GM18526 (cell line): ENCODE data around the gene SPHK1.

Experiments used
- POLR2A ChIP-seq: IDR thresholded peaks from 3 replicates; pipeline ENCODE4 v1.6.1; 2011; ENCODE audit not compliant: insufficient read length; ENCODE audit errors: extremely low read depth

The SPHK1 gene

DNA sequence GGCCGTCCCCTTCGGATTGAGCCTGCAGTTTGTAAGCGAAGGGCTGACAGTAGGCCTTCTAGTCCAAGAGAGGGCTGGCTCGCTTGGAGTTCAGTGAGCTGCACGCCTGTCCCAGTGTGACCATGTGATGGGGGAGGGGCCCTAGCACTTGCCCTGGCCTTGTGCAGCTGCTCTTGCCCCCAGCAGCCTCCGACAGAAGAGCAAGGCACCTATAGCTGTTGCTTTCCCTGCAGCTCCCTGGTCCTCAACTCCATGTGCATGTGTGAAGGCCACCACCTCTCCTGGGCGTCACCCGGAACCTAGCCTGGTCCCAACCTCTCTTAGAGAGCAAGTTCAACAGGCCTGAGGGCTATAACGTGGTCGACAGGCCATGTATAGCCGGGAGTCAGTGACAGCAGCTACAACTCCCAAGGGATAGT, 5.6 kb downstream of the SPHK1 start:
- no peak for TF ChIP-seq POLR2A

DNA sequence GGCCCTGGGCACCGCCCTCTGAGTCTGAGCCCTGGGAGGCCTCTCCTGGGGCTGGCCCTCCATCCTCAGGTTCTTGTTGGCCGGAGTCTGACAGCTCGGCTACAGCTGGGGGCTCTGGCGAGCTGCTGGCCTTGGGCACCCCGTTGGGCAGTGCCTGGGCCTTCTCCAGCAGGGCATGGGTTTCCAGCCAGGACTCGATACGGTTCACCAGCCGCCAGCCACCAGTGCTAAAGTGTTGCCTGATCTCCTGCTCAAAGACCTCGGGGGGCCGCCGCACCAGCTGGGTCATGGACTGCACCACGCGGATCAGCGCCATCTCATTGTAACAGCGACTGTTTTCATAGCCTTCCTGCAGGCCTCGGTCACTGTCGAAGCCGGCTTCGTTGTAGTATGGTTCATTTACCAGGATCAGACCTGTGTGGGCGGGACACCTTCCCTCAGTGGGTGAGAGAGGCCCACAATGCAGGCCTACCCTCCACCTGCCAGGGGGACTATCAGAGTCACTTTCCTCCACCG, 6.8 kb downstream of the SPHK1 start:
- no peak for TF ChIP-seq POLR2A

DNA sequence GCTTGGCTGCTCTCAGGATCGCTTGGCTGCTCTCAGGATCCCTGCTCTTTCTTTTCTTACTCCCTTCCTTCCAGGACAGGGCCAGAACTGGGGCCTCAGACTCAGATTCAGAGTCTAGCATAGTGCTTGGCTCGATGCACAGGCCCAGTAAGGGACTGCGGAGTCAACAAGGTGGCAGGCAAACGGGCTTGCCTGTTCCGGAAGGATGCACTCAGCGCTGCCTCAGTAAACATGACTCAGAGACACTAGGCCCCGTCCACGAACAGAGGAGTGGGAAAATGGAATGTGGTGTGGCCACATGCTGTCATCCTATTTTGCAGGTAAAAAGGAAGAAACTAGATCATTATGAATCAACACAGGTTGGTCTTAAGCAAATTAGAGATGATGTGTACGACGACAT, 9.8 kb downstream of the SPHK1 start:
- no peak for TF ChIP-seq POLR2A

DNA sequence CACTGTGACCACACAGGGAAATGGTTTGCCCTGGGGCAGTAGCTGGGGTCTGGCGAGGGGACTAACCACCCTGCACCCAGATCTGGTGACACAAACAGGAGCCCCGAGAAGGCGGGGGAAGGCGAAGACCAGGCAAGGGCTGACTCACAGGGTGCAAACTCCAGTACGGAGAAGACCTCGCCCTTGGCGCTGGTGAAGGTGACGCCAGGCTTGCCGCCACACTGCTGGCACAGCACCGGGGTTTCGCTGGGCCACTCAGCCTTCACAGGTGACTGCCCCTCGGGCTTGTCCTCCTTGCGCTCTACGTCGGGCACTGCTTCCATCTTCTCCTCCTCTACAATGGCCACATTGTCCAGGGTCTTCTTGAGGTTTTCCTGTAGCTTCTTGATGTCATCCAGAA, 11.6 kb downstream of the SPHK1 start:
- no peak for TF ChIP-seq POLR2A

DNA sequence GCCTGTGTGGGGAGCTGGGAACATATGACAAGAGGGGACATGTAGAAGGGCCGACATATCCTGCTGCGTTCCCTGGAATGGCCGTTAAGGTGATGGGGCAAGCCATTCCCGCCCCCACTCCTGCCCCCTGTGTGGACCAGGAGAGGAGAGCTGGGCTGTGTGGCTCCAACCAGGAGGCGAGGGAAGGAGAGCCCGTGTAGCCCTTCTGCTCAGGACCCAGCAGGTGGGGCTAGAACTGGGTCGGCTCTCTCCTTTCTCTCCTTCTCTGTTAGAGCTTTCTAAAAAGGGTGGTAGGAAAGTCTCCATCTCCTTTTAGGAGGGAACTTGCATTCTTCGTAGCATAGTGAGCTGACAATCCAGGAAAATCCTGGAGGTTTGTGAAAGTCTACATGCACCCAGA, 12.8 kb downstream of the SPHK1 start:
- TF ChIP-seq POLR2A: no peak

DNA sequence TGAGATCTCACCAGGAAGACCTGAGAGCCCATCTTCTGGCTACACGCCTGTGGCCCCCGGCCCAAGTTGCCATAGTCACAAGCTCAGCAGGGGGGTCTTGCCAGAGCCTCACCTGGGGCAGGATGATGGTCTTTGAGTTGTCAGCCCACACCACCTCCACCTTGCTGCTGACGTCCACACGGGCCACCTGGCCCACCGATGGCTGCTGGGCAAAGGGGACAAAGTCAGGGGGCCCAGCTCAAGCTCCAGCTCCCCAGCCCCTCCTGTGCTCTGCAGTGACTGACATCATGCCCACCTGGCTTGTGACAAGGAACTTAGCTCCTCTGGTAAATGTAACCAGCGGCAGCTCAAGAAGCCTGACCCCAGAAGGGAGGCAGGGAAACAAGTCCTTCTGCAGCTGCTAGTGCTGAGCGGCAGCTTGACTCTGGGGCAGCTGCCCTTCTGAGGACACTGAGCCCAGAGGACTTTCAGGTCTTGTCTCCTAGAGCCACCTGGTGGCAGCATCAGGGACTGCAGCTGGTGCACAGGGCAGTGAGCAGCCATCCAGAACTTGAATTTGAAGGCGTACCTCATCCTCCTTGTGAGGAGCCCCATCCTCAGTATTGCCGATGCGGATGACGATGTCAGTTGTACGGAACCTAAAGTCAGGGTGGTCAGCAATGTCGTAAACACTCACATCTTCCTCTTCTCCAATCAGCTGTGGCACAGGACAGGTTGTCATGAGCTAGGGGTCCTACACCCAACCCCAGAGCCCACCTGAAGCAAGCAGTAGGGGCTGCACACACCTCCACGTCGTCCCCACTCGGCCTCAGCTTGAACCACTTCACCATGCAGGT, 13.5 kb downstream of the SPHK1 start:
- TF ChIP-seq POLR2A: no peak

DNA sequence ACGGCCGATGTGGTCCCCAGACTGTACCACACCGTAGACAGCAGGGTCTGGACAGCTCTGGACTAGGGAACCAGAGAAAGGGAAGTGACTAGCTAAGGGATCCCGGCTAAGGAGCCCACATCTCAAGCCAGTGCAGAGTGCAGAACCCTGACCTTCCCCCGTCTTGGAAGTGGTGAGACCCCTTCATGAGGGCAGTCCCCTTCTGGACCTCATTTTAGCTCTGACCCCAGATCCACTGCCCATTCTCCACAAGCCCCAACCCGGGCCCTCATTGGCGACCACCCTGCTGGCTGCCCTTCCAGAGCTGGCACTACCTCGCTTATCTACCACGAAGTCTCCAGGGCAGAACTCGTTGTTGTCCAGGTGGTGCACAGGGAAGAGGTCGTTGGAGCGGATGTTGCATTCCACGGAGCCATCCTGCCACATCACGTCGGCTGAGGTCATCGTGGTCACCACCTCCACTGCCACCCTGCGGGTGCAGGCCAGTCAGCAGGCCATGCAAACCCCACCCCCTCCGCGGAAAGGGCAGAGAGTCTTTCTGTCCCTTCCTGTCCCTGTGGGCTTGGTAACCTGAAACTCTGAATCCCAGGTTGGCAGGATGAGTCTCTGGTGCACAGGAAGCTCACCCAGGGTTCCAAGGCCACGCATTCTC, 14.2 kb downstream of the SPHK1 start:
- no peak for TF ChIP-seq POLR2A

DNA sequence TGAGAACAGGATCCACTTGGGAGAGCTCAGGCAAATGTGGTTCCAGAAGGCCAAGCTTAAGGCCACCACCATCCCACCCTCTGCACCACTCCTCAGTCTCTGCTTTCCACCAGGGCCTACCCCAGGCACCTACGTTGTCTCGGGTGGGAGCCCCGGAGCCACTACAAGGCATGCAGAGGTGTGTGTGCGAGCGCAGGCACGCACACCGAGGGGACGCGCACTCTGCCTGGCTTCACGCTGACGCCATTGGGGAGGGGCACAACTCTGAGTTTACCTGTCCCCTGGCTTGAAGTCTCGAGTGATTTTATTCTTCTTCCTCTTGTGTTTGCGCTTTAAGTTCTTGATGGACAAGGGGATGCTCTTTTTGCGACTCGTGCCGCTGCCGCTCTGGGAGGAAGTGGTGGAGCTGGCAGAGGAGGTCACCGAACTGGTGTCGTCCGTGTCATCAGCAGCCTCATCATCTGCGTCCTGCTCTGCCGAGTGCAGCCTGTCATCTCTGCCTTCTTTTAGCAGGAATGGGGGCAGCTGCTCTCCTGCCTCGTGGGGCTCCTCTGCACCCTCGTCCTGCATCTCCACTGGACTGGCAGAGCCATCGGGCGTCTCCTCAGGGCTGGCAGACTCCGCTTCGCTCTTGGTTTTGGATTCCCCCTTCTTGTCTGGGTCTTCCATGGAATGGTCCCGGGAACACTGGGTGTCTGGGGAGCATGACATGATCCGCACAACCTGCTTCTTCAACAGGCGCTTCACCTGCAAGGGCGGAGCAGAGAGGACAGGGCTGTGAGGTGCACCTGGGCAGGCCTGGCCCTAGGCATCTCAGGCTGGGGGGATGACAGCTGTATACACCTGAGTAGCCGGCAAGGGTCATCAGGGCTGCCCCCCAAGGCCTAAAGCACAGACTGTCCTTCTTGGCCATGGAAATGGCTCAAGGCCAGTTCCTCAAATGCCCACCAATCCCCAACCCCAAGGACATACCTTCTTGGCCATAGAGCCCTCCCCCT, 15.1 kb downstream of the SPHK1 start:
- no peak for TF ChIP-seq POLR2A

DNA sequence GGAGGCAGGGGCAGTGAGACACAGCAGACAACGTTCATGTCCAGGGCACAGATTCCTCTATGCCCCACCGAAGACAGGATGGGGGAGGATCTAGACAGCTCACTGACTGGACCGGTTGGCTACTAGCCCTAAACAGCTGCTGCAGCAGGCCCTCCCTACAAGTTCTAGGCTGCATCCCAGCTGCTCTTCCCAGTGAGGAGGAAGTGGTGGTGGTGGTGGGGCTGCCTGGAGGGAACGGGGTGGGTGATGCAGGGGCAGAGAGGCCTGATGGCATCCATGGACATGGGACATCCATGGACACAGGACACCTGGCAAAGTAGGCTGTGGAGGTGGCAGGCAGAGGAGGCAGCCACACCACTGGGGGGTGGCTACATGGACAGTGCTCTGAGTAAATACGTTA, 18.3 kb downstream of the SPHK1 start:
- TF ChIP-seq POLR2A: no peak

DNA sequence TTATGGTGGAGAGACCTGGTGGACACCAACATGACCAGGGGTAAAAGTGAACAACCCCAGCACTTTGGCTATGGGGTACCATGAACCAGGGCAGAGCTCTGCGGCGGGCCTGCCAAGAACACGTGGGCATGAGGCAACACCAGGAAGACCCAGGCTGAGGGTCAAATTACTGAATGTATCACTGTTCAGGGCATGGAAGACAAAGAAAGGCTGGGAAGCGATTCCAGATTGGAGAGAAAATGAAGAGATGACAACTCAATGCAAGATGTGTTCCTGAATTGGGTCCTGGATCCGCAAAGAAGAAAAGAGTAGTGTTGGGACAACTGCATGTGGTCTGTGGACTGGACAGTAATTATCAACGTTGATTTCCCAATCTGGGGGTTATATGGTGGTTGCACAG, 19.8 kb downstream of the SPHK1 start:
- no peak for TF ChIP-seq POLR2A

DNA sequence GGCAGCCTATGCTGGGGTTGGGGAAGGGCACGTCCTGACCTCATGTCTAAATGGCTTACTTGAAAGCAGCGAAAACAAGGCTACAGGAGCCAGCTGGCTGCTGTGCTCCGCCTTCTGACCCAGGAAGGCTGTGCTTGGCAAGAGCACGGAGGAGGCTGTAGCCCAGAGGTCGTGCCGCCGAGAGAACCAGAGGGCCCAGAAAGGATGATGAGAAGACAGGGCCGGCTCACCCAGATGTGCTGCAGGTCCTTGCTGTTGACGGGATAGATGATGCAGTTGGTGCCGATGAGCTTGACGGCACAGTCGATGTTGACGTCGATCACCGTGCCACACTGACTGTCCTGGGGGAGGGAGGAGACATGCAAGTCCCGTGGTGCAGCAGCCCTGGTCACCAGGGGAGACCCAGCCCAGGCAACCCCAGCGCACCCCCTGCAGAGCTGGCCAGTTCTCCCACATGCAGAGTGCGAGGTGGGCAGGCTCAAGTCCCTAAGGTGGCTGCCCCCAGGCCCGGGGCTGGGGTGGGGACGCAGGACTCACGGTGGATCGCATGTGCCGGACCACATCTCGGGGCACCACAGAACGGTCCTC, 20.7 kb downstream of the SPHK1 start:
- no peak for TF ChIP-seq POLR2A

DNA sequence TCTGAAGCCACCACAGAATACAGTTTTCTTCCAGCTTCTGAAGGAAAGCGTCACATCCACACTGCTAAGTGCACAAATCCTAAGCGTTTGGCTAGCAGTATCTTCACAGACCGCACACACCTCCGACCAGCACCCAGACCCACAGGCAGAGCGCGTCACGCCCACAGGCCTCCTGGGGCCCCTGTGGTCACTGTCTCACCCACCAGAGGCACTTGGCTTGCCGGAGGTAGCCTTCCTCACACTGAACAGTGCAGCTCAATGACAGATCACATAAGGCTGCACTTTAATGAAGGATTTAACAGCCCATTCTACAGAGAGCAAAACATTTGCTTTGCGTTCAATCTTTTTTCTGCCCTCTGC, 21.2 kb downstream of the SPHK1 start:
- TF ChIP-seq POLR2A: no peak

DNA sequence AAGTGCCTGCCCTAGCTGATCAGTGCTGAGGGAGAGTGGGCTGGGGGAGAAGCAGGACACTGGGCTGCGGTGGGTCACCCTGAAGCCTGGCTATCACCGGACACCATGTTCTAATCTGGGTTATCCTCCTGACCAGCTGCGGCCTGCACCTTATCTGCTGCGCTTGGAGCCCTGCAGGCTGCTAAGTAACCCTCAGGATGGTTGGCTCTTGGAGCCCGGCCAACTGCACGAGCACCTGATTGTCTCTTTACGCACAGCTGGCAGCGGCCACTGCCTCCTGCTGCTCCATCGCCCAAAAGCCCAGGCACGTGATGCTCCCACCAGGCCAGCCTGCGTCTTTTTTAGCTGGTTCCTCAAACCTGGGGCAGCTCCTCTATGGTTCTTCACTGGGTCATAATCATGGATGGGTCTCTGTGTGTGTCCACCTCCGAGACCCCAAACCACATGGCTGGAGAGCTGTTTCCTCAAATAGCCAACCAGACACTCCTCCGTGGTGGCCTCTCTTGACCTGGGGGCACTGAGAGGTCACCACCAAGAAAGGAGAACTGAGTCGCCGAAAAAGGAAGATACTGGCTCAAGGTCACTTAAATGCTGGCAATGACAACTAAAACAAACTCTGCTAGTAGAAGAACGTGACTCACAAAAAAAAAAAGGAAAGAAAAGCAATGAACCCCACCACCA, 21.7 kb downstream of the SPHK1 start:
- no peak for TF ChIP-seq POLR2A

DNA sequence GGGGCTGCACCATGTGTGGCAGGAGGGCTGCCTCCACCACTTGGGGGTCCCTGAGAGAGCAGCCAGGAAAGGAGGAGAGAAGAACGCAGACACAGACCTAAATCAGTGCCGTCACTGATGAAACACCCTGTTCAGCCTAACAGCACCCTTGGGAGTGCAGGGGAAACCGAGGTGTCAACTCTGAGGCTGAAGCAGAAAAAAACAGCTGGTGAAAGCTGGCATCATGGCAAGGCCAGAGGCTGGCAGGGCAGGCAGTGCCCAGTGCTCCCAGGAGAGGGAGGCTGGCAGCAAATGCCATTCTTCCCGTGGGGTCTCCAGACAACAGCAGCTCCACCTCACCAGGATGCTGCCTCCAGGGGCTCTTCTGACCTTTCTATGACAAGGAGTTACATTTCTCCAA, 23.1 kb downstream of the SPHK1 start:
- no peak for TF ChIP-seq POLR2A
